PC-9 (cell line): Measurements from ENCODE around the gene ACSS3. TPM values are rescaled to one million over a fixed set of nuclear protein-coding genes. Genes with fewer than 3 reads are reported as not detected.

Experiments used
- BruUV-seq: library from RNA; stranded (reverse); fragments of 400-500 nt; replicated peaks from 2 replicates; lab custom pipeline; 2021; lab: Mats Ljungman, UMichigan
- CTCF ChIA-PET: fragments of 300-600 bp; sonication (Branson Sonifier 250); formaldehyde crosslinking; loops from one replicate; lab custom pipeline; 2022; ENCODE audit warnings: antibody characterized with exemption; lab: Charles Lee
- POLR2A ChIA-PET: fragments of 300-600 bp; sonication (Branson Sonifier 250); formaldehyde crosslinking; loops from one replicate; lab custom pipeline; 2022; ENCODE audit warnings: antibody characterized with exemption; ENCODE audit not compliant: unreplicated experiment; lab: Charles Lee
- DNase-seq, 2 experiments: peaks; one replicate each; pipeline versions ENCODE4 v3.0.0 to v3.0.0-alpha.2; 2015 to 2022; ENCODE audit warnings: mixed read lengths in 1 of 2
- H2AFZ ChIP-seq: fragments of 200-600 bp; sonication (generic); 2 replicates; pipeline ENCODE4 v1.8.1; 2017; ENCODE audit warnings: antibody characterized with exemption
- H3F3A ChIP-seq: fragments of 200-600 bp; sonication (generic); 2 replicates; pipeline ENCODE4 v1.8.1; 2017; ENCODE audit warnings: antibody characterized with exemption, mild to moderate bottlenecking, low read depth; ENCODE audit not compliant: insufficient read depth
- H3K27ac ChIP-seq: fragments of 200-600 bp; sonication (generic); 2 replicates; pipeline ENCODE4 v1.6.1; 2016; ENCODE audit warnings: mixed run types
- H3K27me3 ChIP-seq: fragments of 200-600 bp; sonication (generic); 2 replicates; pipeline ENCODE4 v1.6.1; 2016; ENCODE audit warnings: low read depth, mixed run types; ENCODE audit not compliant: insufficient read depth
- H3K36me3 ChIP-seq: fragments of 200-600 bp; sonication (generic); 2 replicates; pipeline ENCODE4 v1.6.1; 2016; ENCODE audit warnings: low read depth, mixed run types
- H3K4me1 ChIP-seq: fragments of 200-600 bp; sonication (generic); replicated peaks from 2 replicates; pipeline ENCODE4 v1.6.1; 2016; ENCODE audit warnings: mixed run types; ENCODE audit not compliant: insufficient read depth
- H3K4me2 ChIP-seq: fragments of 200-600 bp; sonication (generic); 2 replicates; pipeline ENCODE4 v1.6.1; 2017; ENCODE audit warnings: mixed run types
- H3K4me3 ChIP-seq: fragments of 200-600 bp; sonication (generic); 2 replicates; pipeline ENCODE4 v1.6.1; 2016; ENCODE audit warnings: mixed run types
- H3K79me2 ChIP-seq: fragments of 200-600 bp; sonication (generic); 2 replicates; pipeline ENCODE4 v1.6.1; 2017; ENCODE audit warnings: low read depth, mixed run types
- H3K9me2 ChIP-seq: fragments of 200-600 bp; sonication (generic); 2 replicates; pipeline ENCODE4 v1.8.1; 2017; ENCODE audit warnings: mild to moderate bottlenecking; ENCODE audit not compliant: insufficient read depth
- H3K9me3 ChIP-seq: fragments of 200-600 bp; sonication (generic); 2 replicates; pipeline ENCODE4 v1.8.1; 2016; ENCODE audit warnings: low read depth; ENCODE audit not compliant: insufficient read depth
- H4K20me1 ChIP-seq: fragments of 200-600 bp; sonication (generic); 2 replicates; pipeline ENCODE4 v1.8.1; 2017; ENCODE audit not compliant: insufficient read depth
- CTCF ChIP-seq: fragments of 200-600 bp; sonication (generic); conservative IDR thresholded peaks from 2 replicates; pipeline ENCODE4 v1.6.1; 2017; ENCODE audit warnings: mixed run types, antibody characterized with exemption, mild to moderate bottlenecking, moderate library complexity
- EZH2 ChIP-seq: fragments of 200-600 bp; sonication (generic); IDR thresholded peaks from 2 replicates; pipeline ENCODE4 v1.8.0; 2017; ENCODE audit warnings: antibody characterized with exemption, low read depth
- intact Hi-C: fragments of 100-400 bp; cut with micrococcal nuclease; formaldehyde crosslinking; loops from one replicate; pipeline ENCODE4 v1.10.0; 2022; ENCODE audit not compliant: unreplicated experiment
- total RNA-seq: library from RNA; stranded (reverse); gene quantifications from 2 replicates; pipeline ENCODE4 v1.2.3, GENCODE V29; 2021

The ACSS3 gene
- total RNA-seq, 1 experiment from 2014 or later, result 8.5 TPM

GRCh38 chr12:81170072-81170471 lies 92.2 kb downstream of the ACSS3 start:
- H4K20me1 ChIP-seq, result no peaks in the 10 kb centered on the region
- H3K36me3 ChIP-seq, result no peaks in the 10 kb centered on the region
- no peaks in the 10 kb centered on the region; the same call in 1 of the 2 replicates for H3K9me3 ChIP-seq
- ChIA-PET CTCF (no interaction called here), POLR2A (no interaction called here)
- no peaks in the 10 kb centered on the region for H3K79me2 ChIP-seq
- H3K27ac ChIP-seq, result no peak overlapping the region
- intact Hi-C loops, result no loop called here
- no peak for DNase-seq
- H3K27me3 ChIP-seq, result no peaks in the 10 kb centered on the region
- peaks cover 1% of the 10 kb centered on the region; the same call in 1 of the 2 replicates for H3K9me2 ChIP-seq
- BruUV-seq, result no TSS peak
- H3K4me2 ChIP-seq, result no peak overlapping the region
- no peak overlapping the region for H3K4me3 ChIP-seq
- no peaks in the 10 kb centered on the region for H3F3A ChIP-seq
- no peaks in the 10 kb centered on the region; the same call in 1 of the 2 replicates for H3K4me1 ChIP-seq
- H2AFZ ChIP-seq, result no peak overlapping the region
- TF ChIP-seq CTCF (no peak), EZH2 (no peak)

- DNase-seq, result no peak
- Histone ChIP-seq H3K4me3 (no peak overlapping the region), H4K20me1 (no peaks in the 10 kb centered on the region), H3K79me2 (no peaks in the 10 kb centered on the region), H3K27ac (no peak overlapping the region), H3K9me3 (no peaks in the 10 kb centered on the region; the same call in 1 of the 2 replicates), H2AFZ (no peak overlapping the region), H3K4me1 (no peaks in the 10 kb centered on the region; the same call in 1 of the 2 replicates), H3K36me3 (no peaks in the 10 kb centered on the region), H3K9me2 (no peaks in the 10 kb centered on the region), H3K4me2 (no peak overlapping the region), H3K27me3 (no peaks in the 10 kb centered on the region), H3F3A (no peaks in the 10 kb centered on the region)
- intact Hi-C loops, result no loop called here
- ChIA-PET CTCF (no interaction called here), POLR2A (no interaction called here)
- no TSS peak for BruUV-seq
- no peak for TF ChIP-seq EZH2
Observed at GRCh38 chr12:81172851-81173250, 95.0 kb downstream of the ACSS3 start.

- CTCF ChIA-PET, result no interaction called here
- H3K4me1 ChIP-seq, result no peaks in the 10 kb centered on the region
Observed at GRCh38 chr12:81174664-81175063, 96.8 kb downstream of the ACSS3 start.

More at GRCh38 chr12:81174664-81175063, 96.8 kb downstream of the ACSS3 start:
- Histone ChIP-seq H3K9me3 (no peaks in the 10 kb centered on the region; the same call in 1 of the 2 replicates), H3K9me2 (no peaks in the 10 kb centered on the region), H4K20me1 (no peaks in the 10 kb centered on the region), H3K27me3 (no peaks in the 10 kb centered on the region), H3K4me3 (no peak overlapping the region), H3K36me3 (no peaks in the 10 kb centered on the region), H3K4me2 (no peak overlapping the region), H3K79me2 (no peaks in the 10 kb centered on the region), H3F3A (no peaks in the 10 kb centered on the region), H2AFZ (no peak overlapping the region), H3K27ac (no peak overlapping the region)
- intact Hi-C loops, result no loop called here
- DNase-seq, result no peak
- POLR2A ChIA-PET, result no interaction called here
- TF ChIP-seq EZH2 (no peak), CTCF (no peak)
- BruUV-seq, result no TSS peak
